H1 (cell line): ENCODE measurements around the gene H2AZ2. TPM values are rescaled to one million over a fixed set of nuclear protein-coding genes. Genes with fewer than 3 reads are reported as not detected.

ENCODE experiments used
- CBX5 ChIP-seq: fragments of 300-800, 300-1000 bp; sonication (generic); IDR thresholded peaks from 2 replicates; pipeline ENCODE4 v1.7.1; 2016; ENCODE audit warnings: antibody characterized with exemption, low read length, low read depth
- CEBPB ChIP-seq: IDR thresholded peaks from 2 replicates; pipeline ENCODE4 v1.6.1; 2012; ENCODE audit warnings: low read depth, low read length
- CHD1 ChIP-seq: IDR thresholded peaks from 2 replicates; pipeline ENCODE4 v1.6.1; 2012; ENCODE audit warnings: low read depth, low read length, improper control_type of control experiment
- CREB1 ChIP-seq: IDR thresholded peaks from 2 replicates; pipeline ENCODE4 v1.6.1; 2012; ENCODE audit warnings: inconsistent platforms
- GTF2F1 ChIP-seq: IDR thresholded peaks from 2 replicates; pipeline ENCODE4 v1.6.1; 2012; ENCODE audit warnings: low read depth, low read length, improper control_type of control experiment, borderline replicate concordance
- HDAC6 ChIP-seq: IDR thresholded peaks from one replicate; pipeline ENCODE4 v1.7.1; 2012; ENCODE audit warnings: low read depth, mild to moderate bottlenecking, inconsistent platforms, low read length, moderate library complexity
- KDM1A ChIP-seq: fragments of 200-600, 300-600 bp; sonication (generic); IDR thresholded peaks from 2 replicates; pipeline ENCODE4 v1.7.1; 2016; ENCODE audit warnings: mild to moderate bottlenecking, low read length, borderline replicate concordance
- KDM4A ChIP-seq: IDR thresholded peaks from one replicate; pipeline ENCODE4 v1.7.1; 2012; ENCODE audit warnings: low read depth, mild to moderate bottlenecking, moderate library complexity, low read length, inconsistent platforms; ENCODE audit not compliant: severe bottlenecking
- KDM5A ChIP-seq: fragments of 200-600 bp; IDR thresholded peaks from 2 replicates; pipeline ENCODE4 v1.7.1; 2012; ENCODE audit warnings: mild to moderate bottlenecking, low read length, inconsistent platforms, mixed read lengths
- YY1 ChIP-seq: IDR thresholded peaks from 2 replicates; pipeline ENCODE4 v1.6.1; 2011; ENCODE audit warnings: low read depth, mild to moderate bottlenecking, low read length
- polyA plus RNA-seq, 7 experiments: library from polyadenylated mRNA; depleted of rRNA in 3 of 7; stranded (reverse) in 5 of 7; unstranded in 2 of 7; fragments of >200 nt in 5 of 7; fragments of 200-250 nt in 2 of 7; gene quantifications; 1 replicate in 5 of 7; 2 replicates in 1 of 7; 4 replicates in 1 of 7; pipeline versions ENCODE4 v1.2.1 to v1.2.3, GENCODE V29; 2011 to 2013; ENCODE audit warnings: missing spikeins in 2 of 7, mixed read lengths in 2 of 7
- total RNA-seq: library from RNA; stranded (reverse); fragmentation: NEBNext Ultra II Directional; extraction: Animal tissue kit (Norgen Biotek cat#: 25700); gene quantifications from 2 replicates; pipeline ENCODE4 v1.2.1, GENCODE V29; 2021

H2AZ2 gene
- total and polyA plus RNA-seq, 2 of the 8 experiments (the other 6 are each of a cell fraction or from before 2014, with no cell fraction given), result 168 to 187 TPM

- TF ChIP-seq CREB1 (no peak), KDM5A (no peak), CBX5 (no peak), CEBPB (no peak), CHD1 (no peak), KDM4A (no peak), GTF2F1 (no peak), HDAC6 (no peak), YY1 (no peak), KDM1A (no peak)
- TF ChIP-seq, all 59 proteins: peak for 0
Observed at GRCh38 chr7:44849885-44850544, 2.1 kb upstream of the H2AZ2 start (continued).
